ENCODE measurements around the gene SMYD2.

DNA sequence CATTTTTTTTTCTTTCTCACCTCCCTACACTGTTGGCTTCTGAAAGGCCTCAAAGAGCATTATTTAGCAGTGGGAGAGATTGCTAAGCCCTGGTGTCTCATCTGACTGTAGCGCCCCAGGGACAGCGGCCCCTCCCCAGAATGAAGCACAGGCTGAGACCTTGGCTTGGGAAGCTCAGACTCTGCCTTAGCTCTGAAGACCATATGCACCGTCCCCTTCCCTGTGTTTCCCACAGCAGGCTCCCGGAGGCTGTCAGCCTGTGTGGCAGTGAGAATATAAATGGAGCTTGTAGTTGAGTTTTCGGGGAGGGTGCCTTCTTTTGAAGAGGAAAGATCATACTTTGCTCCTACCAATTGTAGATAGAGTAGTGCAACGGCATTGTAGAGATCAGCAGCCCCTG lies 25.3 kb downstream of the SMYD2 start:
- TF ChIP-seq, protein P1, sequence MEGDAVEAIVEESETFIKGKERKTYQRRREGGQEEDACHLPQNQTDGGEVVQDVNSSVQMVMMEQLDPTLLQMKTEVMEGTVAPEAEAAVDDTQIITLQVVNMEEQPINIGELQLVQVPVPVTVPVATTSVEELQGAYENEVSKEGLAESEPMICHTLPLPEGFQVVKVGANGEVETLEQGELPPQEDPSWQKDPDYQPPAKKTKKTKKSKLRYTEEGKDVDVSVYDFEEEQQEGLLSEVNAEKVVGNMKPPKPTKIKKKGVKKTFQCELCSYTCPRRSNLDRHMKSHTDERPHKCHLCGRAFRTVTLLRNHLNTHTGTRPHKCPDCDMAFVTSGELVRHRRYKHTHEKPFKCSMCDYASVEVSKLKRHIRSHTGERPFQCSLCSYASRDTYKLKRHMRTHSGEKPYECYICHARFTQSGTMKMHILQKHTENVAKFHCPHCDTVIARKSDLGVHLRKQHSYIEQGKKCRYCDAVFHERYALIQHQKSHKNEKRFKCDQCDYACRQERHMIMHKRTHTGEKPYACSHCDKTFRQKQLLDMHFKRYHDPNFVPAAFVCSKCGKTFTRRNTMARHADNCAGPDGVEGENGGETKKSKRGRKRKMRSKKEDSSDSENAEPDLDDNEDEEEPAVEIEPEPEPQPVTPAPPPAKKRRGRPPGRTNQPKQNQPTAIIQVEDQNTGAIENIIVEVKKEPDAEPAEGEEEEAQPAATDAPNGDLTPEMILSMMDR (IDR thresholded peaks at IDR 0.05) = no peak
- TF ChIP-seq POLR2A (IDR thresholded peaks at IDR 0.05) = no peak
